Stomach (tissue), 9 donors: ENCODE data around the gene ZC3H12C. TPM values are rescaled to one million over a fixed set of nuclear protein-coding genes. Genes with fewer than 3 reads are reported as not detected.
A peak's percentile ranks its signal among the peaks of the same experiment; 100 is the strongest.
"Not testable (repeated sequence)": the region's sequence is repeated elsewhere in the genome, so short reads cannot be mapped to it uniquely, and the experiment has no call there.

Experiments
- DNase-seq, 2 donors: peaks; one replicate each; pipeline versions ENCODE4 v3.0.0 to v3.0.0-alpha.2; 2013 to 2019
- H3K27ac ChIP-seq, 5 donors: fragments of 200-600 bp in 4 of 5; sonication (generic) in 4 of 5; one replicate each; pipeline ENCODE4 v1.5.1; 2013 to 2019; ENCODE audit warnings: mild to moderate bottlenecking in 1 of 5, moderate library complexity in 1 of 5
- H3K27me3 ChIP-seq, 3 donors: fragments of 200-600 bp; sonication (generic); one replicate each; pipeline ENCODE4 v1.5.1; 2017 to 2019; ENCODE audit warnings: mixed run types in 1 of 3
- H3K36me3 ChIP-seq, 4 donors: fragments of 200-600 bp; sonication (generic); 1 replicate in 3 of 4; 2 replicates in 1 of 4; pipeline ENCODE4 v1.5.1; 2016 to 2019
- H3K4me1 ChIP-seq, 4 donors: fragments of 200-600 bp; sonication (generic); one replicate each; pipeline ENCODE4 v1.5.1; 2016 to 2019
- H3K4me3 ChIP-seq, 4 donors: fragments of 200-600 bp; sonication (generic) in 3 of 4; one replicate each; pipeline ENCODE4 v1.5.1; 2016 to 2019; ENCODE audit warnings: mild to moderate bottlenecking in 1 of 4
- H3K9me3 ChIP-seq, 4 donors: fragments of 200-600 bp; sonication (generic); one replicate each; pipeline ENCODE4 v1.5.1; 2016 to 2019
- EP300 ChIP-seq: sonication (generic); formaldehyde crosslinking; IDR thresholded peaks from one replicate; pipeline ENCODE4 v1.6.1; 2017; ENCODE audit warnings: antibody characterized with exemption
- POLR2A ChIP-seq, 4 donors: fragments of 450-650 bp; IDR thresholded peaks; one replicate each; pipeline ENCODE4 v1.6.1; 2016; ENCODE audit warnings: antibody characterized with exemption in 4 of 4, control low read depth in 2 of 4, mild to moderate bottlenecking in 1 of 4, moderate library complexity in 1 of 4
- POLR2AphosphoS5 ChIP-seq, 3 donors: sonication (generic); formaldehyde crosslinking; IDR thresholded peaks; one replicate each; pipeline ENCODE4 v1.6.1; 2016; ENCODE audit warnings: antibody characterized with exemption in 3 of 3
- WGBS, 5 donors: extraction: QIAGEN DNeasy Blood & Tissue Kit in 3 of 5; methylation state at CpG; one replicate each; pipeline versions ENCODE4 v1.1.5 to v1.1.7; 2013 to 2018; 5-methylcytosine and 5-hydroxymethylcytosine counted together
- intact Hi-C: fragments of 100-400 bp; cut with DNase I; formaldehyde crosslinking; loops from one replicate; pipeline ENCODE4 v1.15.1; 2023; ENCODE audit warnings: low total_unique reads
- polyA plus RNA-seq, 3 donors: library from polyadenylated mRNA; stranded (reverse); fragments of 200-250 nt; gene quantifications; one replicate each; pipeline ENCODE4 v1.2.3, GENCODE V29; 2013
- total RNA-seq, 5 donors: library from RNA; depleted of rRNA; stranded (reverse); fragments of >200 nt; gene quantifications; one replicate each; pipeline versions ENCODE4 v1.1.0 to v1.2.3, GENCODE V29; 2014 to 2016
- TF ChIP-seq, protein P1 (sequence below), 7 experiments: fragments of 450-650 bp in 4 of 7; fragments of 200-600 bp in 3 of 7; sonication (generic) in 3 of 7; IDR thresholded peaks; one replicate each; pipeline ENCODE4 v1.5.1; 2016 to 2019; ENCODE audit warnings: antibody characterized with exemption in 7 of 7, control low read depth in 2 of 7, mild to moderate bottlenecking in 1 of 7
- donor health status: healthy with polysubstance abuse.
- donor health status: Bipolar disorder and iron deficiency.
- donor health status: healthy.

The ZC3H12C gene
- total and polyA plus RNA-seq, 8 donors, result 1.3 to 23.2 (median 8.3) TPM

DNA sequence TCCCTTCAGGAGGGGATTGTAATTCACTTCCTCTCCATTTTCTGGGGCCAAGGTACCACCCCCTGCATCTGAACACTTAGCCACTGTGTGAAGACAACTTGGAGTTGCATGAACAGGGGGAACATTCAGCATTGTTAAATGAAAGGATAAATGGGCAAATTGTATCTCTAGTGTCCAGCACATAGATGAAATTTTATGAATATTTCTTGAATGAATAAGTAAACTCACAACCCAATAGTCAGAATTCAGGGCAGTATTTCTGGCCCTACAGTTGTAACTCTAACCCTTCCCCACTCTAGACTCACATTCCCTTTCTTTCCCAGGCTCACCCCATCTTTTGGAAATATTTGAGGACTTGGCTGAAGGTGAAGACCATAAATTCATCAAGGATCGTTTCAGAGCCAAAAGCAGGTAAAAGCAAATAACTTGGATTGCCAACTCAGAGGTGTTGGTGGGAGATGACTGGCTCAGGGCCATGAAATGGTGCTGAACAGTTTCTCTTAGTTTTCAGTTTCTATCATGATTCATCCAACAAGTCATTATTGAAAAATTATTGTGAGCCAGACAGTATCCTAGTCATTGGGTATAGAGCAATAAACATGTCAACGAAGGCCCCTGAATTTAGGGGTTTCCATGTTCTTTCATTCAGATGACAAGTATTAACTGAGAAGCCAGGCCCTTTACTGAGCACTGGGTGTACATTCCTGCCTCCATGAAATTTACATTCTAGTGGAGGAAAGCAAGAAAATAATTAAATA is 33.3 kb upstream of the ZC3H12C start:
- no peaks in the 10 kb centered on the region for H3K27me3 ChIP-seq
- TF ChIP-seq EP300, result no peak
- TF ChIP-seq, protein P1, sequence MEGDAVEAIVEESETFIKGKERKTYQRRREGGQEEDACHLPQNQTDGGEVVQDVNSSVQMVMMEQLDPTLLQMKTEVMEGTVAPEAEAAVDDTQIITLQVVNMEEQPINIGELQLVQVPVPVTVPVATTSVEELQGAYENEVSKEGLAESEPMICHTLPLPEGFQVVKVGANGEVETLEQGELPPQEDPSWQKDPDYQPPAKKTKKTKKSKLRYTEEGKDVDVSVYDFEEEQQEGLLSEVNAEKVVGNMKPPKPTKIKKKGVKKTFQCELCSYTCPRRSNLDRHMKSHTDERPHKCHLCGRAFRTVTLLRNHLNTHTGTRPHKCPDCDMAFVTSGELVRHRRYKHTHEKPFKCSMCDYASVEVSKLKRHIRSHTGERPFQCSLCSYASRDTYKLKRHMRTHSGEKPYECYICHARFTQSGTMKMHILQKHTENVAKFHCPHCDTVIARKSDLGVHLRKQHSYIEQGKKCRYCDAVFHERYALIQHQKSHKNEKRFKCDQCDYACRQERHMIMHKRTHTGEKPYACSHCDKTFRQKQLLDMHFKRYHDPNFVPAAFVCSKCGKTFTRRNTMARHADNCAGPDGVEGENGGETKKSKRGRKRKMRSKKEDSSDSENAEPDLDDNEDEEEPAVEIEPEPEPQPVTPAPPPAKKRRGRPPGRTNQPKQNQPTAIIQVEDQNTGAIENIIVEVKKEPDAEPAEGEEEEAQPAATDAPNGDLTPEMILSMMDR (IDR thresholded peaks at IDR 0.05), result no peak
- TF ChIP-seq POLR2A (IDR thresholded peaks at IDR 0.05), result no peak
- no peak for TF ChIP-seq POLR2AphosphoS5 (IDR thresholded peaks at IDR 0.05)
- intact Hi-C loops, result no loop called here
- no peaks in the 10 kb centered on the region for H3K4me1 ChIP-seq
- WGBS, 5 donors, result 59 to 79% (median 68%) methylated on average over 2 of the region's 2 CpGs
- no peak overlapping the region for H3K27ac ChIP-seq
- H3K36me3 ChIP-seq, result no peaks in the 10 kb centered on the region
- no peaks in the 10 kb centered on the region for H3K9me3 ChIP-seq
- H3K4me3 ChIP-seq, result no peak overlapping the region
- DNase-seq, result no peak

DNA sequence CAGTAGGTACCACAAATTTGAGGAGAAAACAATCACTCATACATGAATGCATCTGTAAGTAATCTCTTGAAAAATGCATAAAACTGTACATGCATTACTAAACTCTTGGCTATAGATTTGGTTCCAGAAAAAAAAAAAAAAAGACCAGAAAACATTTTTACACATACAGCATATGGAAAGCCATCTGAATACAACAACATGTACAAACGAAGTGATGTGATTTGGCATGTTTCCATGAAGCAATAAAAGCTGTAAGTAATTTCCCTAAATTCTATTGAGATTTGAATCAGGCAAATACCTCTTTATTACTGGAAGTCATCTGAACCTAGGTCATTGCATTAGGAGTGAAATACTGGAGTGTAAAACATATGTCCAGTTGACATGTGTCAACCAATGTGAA is 31.9 kb upstream of the ZC3H12C start:
- Histone ChIP-seq H3K27ac (no peak overlapping the region), H3K27me3 (no peaks in the 10 kb centered on the region), H3K9me3 (no peaks in the 10 kb centered on the region), H3K4me3 (no peak overlapping the region), H3K4me1 (no peaks in the 10 kb centered on the region), H3K36me3 (no peaks in the 10 kb centered on the region)
- TF ChIP-seq POLR2AphosphoS5 (IDR thresholded peaks at IDR 0.05) (no peak), POLR2A (IDR thresholded peaks at IDR 0.05) (no peak)
- 49 to 66% (median 57%) methylated on average over 1 of the region's 1 CpG for WGBS, 5 donors
- intact Hi-C loops, result no loop called here
- DNase-seq, result no peak

DNA sequence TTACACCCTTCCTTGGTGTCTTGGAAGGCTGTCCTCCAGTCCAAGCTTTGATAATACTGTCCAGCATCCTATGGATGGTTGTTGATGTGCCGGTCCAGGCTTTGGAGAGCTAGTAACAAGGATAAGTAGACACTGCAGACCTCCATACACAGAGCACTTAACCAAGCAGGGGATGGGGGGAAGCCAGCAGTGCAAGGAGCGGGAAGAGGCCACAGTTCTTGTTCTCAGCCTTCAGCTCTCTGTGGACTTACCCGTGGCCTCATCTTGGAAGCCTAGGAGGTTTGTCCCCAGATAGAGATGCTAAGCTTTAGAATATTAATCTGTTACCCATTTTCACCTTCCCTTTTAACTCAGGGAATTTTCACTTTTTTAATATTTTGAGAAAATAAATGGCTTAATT is 30.9 kb upstream of the ZC3H12C start:
- no peaks in the 10 kb centered on the region for H3K36me3 ChIP-seq
- intact Hi-C loops, result no loop called here
- no peak overlapping the region for H3K4me3 ChIP-seq
- DNase-seq, result no peak
- no peak overlapping the region for H3K27ac ChIP-seq
- TF ChIP-seq EP300, result no peak
- TF ChIP-seq, protein P1 (IDR thresholded peaks at IDR 0.05), result no peak
- H3K9me3 ChIP-seq, result no peaks in the 10 kb centered on the region
- no peaks in the 10 kb centered on the region for H3K27me3 ChIP-seq
- no peaks in the 10 kb centered on the region for H3K4me1 ChIP-seq
- 78 to 99% (median 88%) methylated on average over 3 of the region's 3 CpGs for WGBS, 5 donors

DNA sequence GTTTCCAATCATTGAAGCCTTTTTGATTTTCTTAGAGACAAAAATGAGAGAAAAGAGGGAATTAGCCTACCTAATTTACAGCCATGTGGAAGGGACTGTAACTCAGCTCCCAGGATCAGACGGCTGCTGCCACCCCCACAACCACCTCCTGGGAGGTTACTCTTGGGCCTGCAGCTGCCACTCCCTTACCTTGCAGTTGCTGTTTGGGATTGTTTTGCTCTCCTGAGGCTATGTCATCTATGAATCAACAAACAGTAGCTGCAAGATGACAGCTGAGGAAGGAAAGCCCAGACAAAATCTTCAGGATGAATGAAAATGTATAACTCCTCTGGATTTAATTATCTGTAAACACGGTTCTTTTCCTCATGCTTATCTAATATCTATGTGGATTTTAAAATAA is 28.0 kb upstream of the ZC3H12C start:
- Histone ChIP-seq H3K27ac (no peak overlapping the region), H3K4me1 (peaks cover 0 to 13% (median 0%) of the 10 kb centered on the region in 4 donors), H3K4me3 (no peak overlapping the region), H3K9me3 (no peaks in the 10 kb centered on the region), H3K27me3 (no peaks in the 10 kb centered on the region), H3K36me3 (no peaks in the 10 kb centered on the region)
- intact Hi-C loops, result no loop called here
- 48 to 65% (median 60%) methylated on average over 2 of the region's 2 CpGs for WGBS, 5 donors
- DNase-seq, result no peak
- no peak for TF ChIP-seq EP300
- TF ChIP-seq POLR2AphosphoS5 (IDR thresholded peaks at IDR 0.05), result no peak

DNA sequence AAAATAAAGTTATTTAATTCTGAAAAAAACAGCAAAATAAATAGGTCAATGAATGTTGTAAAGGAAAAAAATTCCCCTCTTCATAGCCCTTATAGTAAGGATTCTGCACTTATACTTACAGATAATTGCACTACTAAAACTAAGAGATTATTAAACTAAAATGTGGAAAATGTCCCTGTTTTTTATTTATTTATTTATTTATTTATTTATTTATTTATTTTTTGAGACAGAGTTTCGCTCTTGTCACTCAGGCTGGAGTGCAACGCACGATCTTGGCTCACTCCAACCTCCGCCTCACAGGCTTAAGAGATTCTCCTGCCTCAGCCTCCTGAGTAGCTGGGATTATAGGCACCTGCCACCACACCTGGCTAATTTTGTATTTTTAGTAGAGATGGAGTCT is 25.2 kb upstream of the ZC3H12C start:
- peaks cover 0 to 13% (median 0%) of the 10 kb centered on the region in 4 donors for H3K4me1 ChIP-seq
- H3K36me3 ChIP-seq, H3K9me3 ChIP-seq, H3K4me3 ChIP-seq, H3K27me3 ChIP-seq, intact Hi-C loops, DNase-seq: not testable (repeated sequence)
- peak overlapping the region in 3 of 5 donors; percentile 9 to 61 (median 39) for H3K27ac ChIP-seq
- WGBS, 5 donors, result 86 to 98% (median 96%) methylated on average over 4 of the region's 4 CpGs

DNA sequence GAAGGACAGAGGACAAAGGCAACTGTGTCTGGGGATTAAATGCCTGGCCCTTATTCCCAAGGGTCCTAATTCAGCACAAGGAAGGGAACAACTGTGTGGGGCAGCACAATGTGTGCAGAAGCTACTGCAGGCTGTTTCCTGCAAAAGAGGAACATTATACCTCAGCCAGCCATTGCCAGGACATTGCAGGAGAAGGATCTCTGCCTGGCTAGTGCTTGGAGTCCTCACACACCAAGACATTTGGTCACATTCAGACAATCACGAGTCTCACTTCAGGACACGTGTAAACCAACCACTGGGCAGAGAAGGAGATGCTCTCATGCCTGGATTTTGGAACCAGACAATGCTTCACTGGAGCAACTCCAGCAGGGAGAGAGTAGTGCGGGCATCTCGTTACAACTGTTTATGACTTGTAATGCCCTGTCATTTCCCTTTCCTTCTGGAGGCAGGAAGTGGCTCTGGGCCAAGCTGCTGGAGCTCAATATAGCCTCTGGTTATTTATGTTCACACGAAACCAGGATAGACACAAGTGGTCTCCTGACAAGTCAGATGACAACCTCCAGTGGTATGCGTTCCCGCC is 23.9 kb upstream of the ZC3H12C start:
- H3K9me3 ChIP-seq, result no peaks in the 10 kb centered on the region
- no peaks in the 10 kb centered on the region for H3K27me3 ChIP-seq
- intact Hi-C loops, result no loop called here
- TF ChIP-seq POLR2A (IDR thresholded peaks at IDR 0.05) (no peak), POLR2AphosphoS5 (IDR thresholded peaks at IDR 0.05) (peak in 1 of 3 donors; percentile 42)
- peaks cover 0 to 13% (median 0%) of the 10 kb centered on the region in 4 donors for H3K4me1 ChIP-seq
- peak overlapping the region in 3 of 5 donors; percentile 9 to 61 (median 39) for H3K27ac ChIP-seq
- no peaks in the 10 kb centered on the region for H3K36me3 ChIP-seq
- H3K4me3 ChIP-seq, result no peak overlapping the region
- DNase-seq, result peak; percentile 39 to 74
- WGBS, 5 donors, result 36 to 53% (median 46%) methylated on average over 7 of the region's 7 CpGs
